GM12878 (cell line): ENCODE measurements around the gene C11orf52. TPM values are rescaled to one million over a fixed set of nuclear protein-coding genes. Genes with fewer than 3 reads are reported as not detected.

Experiments
- ATAC-seq: fragments of 200-7000 bp; cut with Tn5 transposase; 3 replicates; pipeline ENCODE4 v1.9.1; 2020; ENCODE audit warnings: mild to moderate bottlenecking, moderate library complexity
- BruUV-seq: library from RNA; stranded (reverse); fragments of 400-500 nt; replicated peaks from 2 replicates; lab custom pipeline; 2021; lab: Mats Ljungman, UMichigan
- CTCF ChIA-PET: fragments of 300-600 bp; sonication (Branson Sonifier 250); formaldehyde crosslinking; extraction: SDS; loops from one replicate; lab custom pipeline; 2021; ENCODE audit warnings: inconsistent platforms; lab: Yijun Ruan, JAX
- POLR2A ChIA-PET: fragments of 350-600 bp; formaldehyde crosslinking; extraction: SDS; loops from one replicate; lab custom pipeline; 2021; ENCODE audit warnings: inconsistent platforms; lab: Charles Lee
- RAD21 ChIA-PET: fragments of 300-600 bp; sonication (Branson Sonifier 250); formaldehyde crosslinking; loops from one replicate; lab custom pipeline; 2023; ENCODE audit warnings: antibody characterized with exemption; ENCODE audit not compliant: unreplicated experiment; lab: Charles Lee
- SMC1A ChIA-PET: fragments of 300-600 bp; sonication (Branson Sonifier 250); formaldehyde crosslinking; loops from one replicate; lab custom pipeline; 2023; ENCODE audit not compliant: unreplicated experiment, uncharacterized antibody; lab: Charles Lee
- DNase-seq: peaks from one replicate; pipeline ENCODE4 v3.0.0-alpha.2; 2011; ENCODE audit warnings: low read depth, low spot score
- FAIRE-seq: peaks from 3 replicates; lab custom pipeline; 2011; peaks lifted over from hg19 to GRCh38; lab: Jason Lieb, UNC
- H2AFZ ChIP-seq: 2 replicates; pipeline ENCODE4 v1.6.0; 2011; ENCODE audit warnings: low read depth, low read length, control low read depth; ENCODE audit not compliant: control insufficient read depth
- H3K27ac ChIP-seq: 2 replicates; pipeline ENCODE4 v1.5.1; 2011; ENCODE audit warnings: control low read depth; ENCODE audit not compliant: control insufficient read depth, insufficient read depth
- H3K27me3 ChIP-seq, 2 experiments: replicated peaks in 1 of 2; 2 replicates each; pipeline versions ENCODE4 v1.6.0 to v1.6.1; 2011; ENCODE audit warnings: low read length in 1 of 2; ENCODE audit not compliant: control insufficient read depth in 2 of 2, insufficient read depth in 2 of 2
- H3K36me3 ChIP-seq, 2 experiments: 2 replicates each; pipeline ENCODE4 v1.5.1; 2011; ENCODE audit warnings: low read length in 1 of 2; ENCODE audit not compliant: control insufficient read depth in 2 of 2, insufficient read depth in 2 of 2
- H3K4me1 ChIP-seq: 2 replicates; pipeline ENCODE4 v1.6.1; 2011; ENCODE audit warnings: mild to moderate bottlenecking, low read length, moderate library complexity, mixed read lengths; ENCODE audit not compliant: control insufficient read depth, insufficient read depth
- H3K4me2 ChIP-seq: 2 replicates; pipeline ENCODE4 v1.6.0; 2011; ENCODE audit warnings: control low read depth; ENCODE audit not compliant: control insufficient read depth, insufficient read depth
- H3K4me3 ChIP-seq: fragments of 200-600 bp; sonication (generic); 2 replicates; pipeline ENCODE4 v1.5.1; 2016
- H3K79me2 ChIP-seq: 2 replicates; pipeline ENCODE4 v1.6.0; 2011; ENCODE audit warnings: low read length; ENCODE audit not compliant: control insufficient read depth, insufficient read depth
- H3K9ac ChIP-seq: 2 replicates; pipeline ENCODE4 v1.8.0; 2011; ENCODE audit warnings: low read length, control low read depth, mixed read lengths; ENCODE audit not compliant: control insufficient read depth, insufficient read depth
- H3K9me3 ChIP-seq: replicated peaks from 3 replicates; pipeline ENCODE4 v1.5.1; 2011; ENCODE audit warnings: mild to moderate bottlenecking, low read length; ENCODE audit not compliant: control insufficient read depth, insufficient read depth
- H4K20me1 ChIP-seq: 2 replicates; pipeline ENCODE4 v1.6.0; 2011; ENCODE audit not compliant: control insufficient read depth, insufficient read depth
- ASH2L ChIP-seq: fragments of 300-600, 200-600 bp; sonication (generic); IDR thresholded peaks from 2 replicates; pipeline ENCODE4 v1.6.1; 2017; ENCODE audit warnings: low read depth, mild to moderate bottlenecking, borderline replicate concordance
- BCL11A ChIP-seq: IDR thresholded peaks from 2 replicates; pipeline ENCODE4 v1.6.1; 2011; ENCODE audit warnings: low read depth, low read length
- CHD1 ChIP-seq: IDR thresholded peaks from 2 replicates; pipeline ENCODE4 v1.6.1; 2012; ENCODE audit warnings: low read depth, low read length, improper control_type of control experiment
- CREM ChIP-seq: IDR thresholded peaks from 2 replicates; pipeline ENCODE4 v1.6.1; 2014; ENCODE audit warnings: antibody characterized with exemption, low read depth
- IKZF2 ChIP-seq, 2 experiments: fragments of 450-650 bp; IDR thresholded peaks; 2 replicates each; pipeline ENCODE4 v1.6.1; 2017; ENCODE audit warnings: mild to moderate bottlenecking in 2 of 2, moderate library complexity in 2 of 2
- KDM1A ChIP-seq: fragments of 200-600 bp; sonication (generic); IDR thresholded peaks from 2 replicates; pipeline ENCODE4 v1.6.1; 2016; ENCODE audit warnings: borderline replicate concordance
- PAX8 ChIP-seq: fragments of 450-650 bp; IDR thresholded peaks from 2 replicates; pipeline ENCODE4 v1.6.1; 2017; ENCODE audit warnings: mild to moderate bottlenecking, moderate library complexity
- PML ChIP-seq: IDR thresholded peaks from 2 replicates; pipeline ENCODE4 v1.6.1; 2012; ENCODE audit warnings: low read length, inconsistent platforms
- POLR2AphosphoS2 ChIP-seq: IDR thresholded peaks from 2 replicates; pipeline ENCODE4 v1.6.1; 2011; ENCODE audit warnings: low read depth, mild to moderate bottlenecking, low read length, improper control_type of control experiment, moderate library complexity
- PRDM15 ChIP-seq: fragments of 450-650 bp; formaldehyde crosslinking; IDR thresholded peaks from 2 replicates; pipeline ENCODE4 v1.4.0; 2020; ENCODE audit warnings: mild to moderate bottlenecking, moderate library complexity
- RB1 ChIP-seq: fragments of 450-650 bp; formaldehyde crosslinking; IDR thresholded peaks from 2 replicates; pipeline ENCODE4 v1.6.1; 2017; ENCODE audit warnings: mild to moderate bottlenecking, borderline replicate concordance
- WGBS: methylation state at CpG from one replicate; pipeline ENCODE4 v1.1.6; 2016; ENCODE audit warnings: low lambda C conversion rate; ENCODE audit not compliant: insufficient replicate concordance, insufficient coverage; ENCODE audit errors: missing lambda C conversion rate; 5-methylcytosine and 5-hydroxymethylcytosine counted together
- in situ Hi-C: fragments of 300-500 bp; cut with MboI; formaldehyde crosslinking; loops from 9 replicates; pipeline ENCODE4 v1.14.3; 2018; ENCODE audit warnings: mixed read lengths
- intact Hi-C: fragments of 100-400 bp; cut with micrococcal nuclease; formaldehyde crosslinking; loops from one replicate; pipeline ENCODE4 v1.14.2; 2022; ENCODE audit not compliant: unreplicated experiment
- polyA plus RNA-seq, 11 experiments: library from polyadenylated mRNA; depleted of rRNA in 4 of 11; unstranded in 6 of 11; stranded (reverse) in 5 of 11; fragments of >200 nt; fragmentation: Nextera tagmentation in 4 of 11; fragmentation: Illumina TruSeq in 1 of 11; extraction: Ambion mirVana in 4 of 11; extraction: Trizol in 1 of 11; gene quantifications; 1 replicate in 1 of 11; 2 replicates in 10 of 11; pipeline versions ENCODE4 v1.2.1 to v1.2.3, GENCODE V29; 2011 to 2016; ENCODE audit warnings: inconsistent platforms in 2 of 11, missing spikeins in 2 of 11, low read depth in 1 of 11
- total RNA-seq, 4 experiments: library from RNA; depleted of rRNA in 3 of 4; stranded (reverse); fragments of >200 nt in 3 of 4; fragmentation: Illumina TruSeq in 1 of 4; extraction: Trizol in 1 of 4; gene quantifications; 2 replicates each; pipeline versions ENCODE4 v1.2.1 to v1.2.3, GENCODE V29; 2013 to 2021
- TF ChIP-seq, protein P1 (sequence below): IDR thresholded peaks from 2 replicates; pipeline ENCODE4 v1.6.1; 2011; ENCODE audit warnings: low read depth, low read length, improper control_type of control experiment, borderline replicate concordance
- TF ChIP-seq, protein P2 (sequence below): fragments of 450-650 bp; IDR thresholded peaks from 2 replicates; pipeline ENCODE4 v1.6.1; 2014; ENCODE audit warnings: mild to moderate bottlenecking

The C11orf52 gene
- total and polyA plus RNA-seq, 10 of the 15 experiments (the other 5 are each of a cell fraction or from before 2014, with no cell fraction given), result not detected

DNA sequence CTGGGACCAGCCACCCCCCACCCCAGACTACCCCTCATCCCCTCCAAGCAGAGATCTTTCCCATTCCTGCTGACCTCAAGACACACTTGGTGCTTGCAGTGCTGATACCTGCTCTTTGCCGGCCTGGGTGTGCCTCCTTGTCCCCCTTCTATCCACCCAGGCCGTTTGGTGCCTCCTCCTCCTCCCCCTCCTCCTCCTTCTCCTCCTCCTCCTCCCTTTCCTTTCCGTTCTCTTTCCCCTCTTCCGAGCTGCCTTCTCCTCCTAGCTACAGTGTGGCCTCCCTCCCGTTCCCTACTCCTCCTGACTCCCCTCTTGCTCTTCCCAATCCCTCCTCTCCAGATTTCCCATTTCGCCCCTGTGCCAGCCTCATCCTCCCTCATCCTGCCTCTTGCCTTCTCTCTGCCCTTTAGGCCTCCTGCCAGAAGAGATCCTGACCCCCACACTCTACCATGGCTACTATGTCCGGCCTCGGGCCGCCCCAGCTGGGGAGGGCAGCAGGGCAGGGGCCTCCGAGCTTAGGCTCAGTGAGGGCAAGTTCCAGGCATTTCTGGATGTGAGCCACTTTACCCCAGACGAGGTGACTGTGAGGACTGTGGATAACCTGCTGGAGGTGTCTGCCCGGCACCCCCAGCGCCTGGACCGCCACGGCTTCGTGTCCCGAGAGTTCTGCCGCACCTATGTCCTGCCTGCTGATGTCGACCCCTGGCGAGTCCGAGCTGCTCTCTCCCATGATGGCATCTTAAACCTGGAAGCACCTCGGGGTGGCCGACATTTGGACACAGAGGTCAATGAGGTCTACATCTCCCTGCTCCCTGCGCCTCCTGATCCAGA, 5.5 kb upstream of the C11orf52 start:
- RAD21 ChIA-PET, result no interaction called here
- FAIRE-seq (no peak), ATAC-seq (no peak), DNase-seq (no peak)
- POLR2A ChIA-PET, result interaction anchor here (0.6 kb wide), 1 partner anchor 16 kb away, joined by 3 read pairs; no protein-coding TSS in a partner anchor
- no peaks in the 10 kb centered on the region for H3K9me3 ChIP-seq
- no peaks in the 10 kb centered on the region for H3K79me2 ChIP-seq
- TF ChIP-seq KDM1A, result no peak
- TF ChIP-seq CHD1, result no peak
- TF ChIP-seq, protein P1, sequence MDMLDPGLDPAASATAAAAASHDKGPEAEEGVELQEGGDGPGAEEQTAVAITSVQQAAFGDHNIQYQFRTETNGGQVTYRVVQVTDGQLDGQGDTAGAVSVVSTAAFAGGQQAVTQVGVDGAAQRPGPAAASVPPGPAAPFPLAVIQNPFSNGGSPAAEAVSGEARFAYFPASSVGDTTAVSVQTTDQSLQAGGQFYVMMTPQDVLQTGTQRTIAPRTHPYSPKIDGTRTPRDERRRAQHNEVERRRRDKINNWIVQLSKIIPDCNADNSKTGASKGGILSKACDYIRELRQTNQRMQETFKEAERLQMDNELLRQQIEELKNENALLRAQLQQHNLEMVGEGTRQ, result no peak
- no peak for TF ChIP-seq PRDM15
- TF ChIP-seq PAX8, result no peak
- TF ChIP-seq, protein P2, sequence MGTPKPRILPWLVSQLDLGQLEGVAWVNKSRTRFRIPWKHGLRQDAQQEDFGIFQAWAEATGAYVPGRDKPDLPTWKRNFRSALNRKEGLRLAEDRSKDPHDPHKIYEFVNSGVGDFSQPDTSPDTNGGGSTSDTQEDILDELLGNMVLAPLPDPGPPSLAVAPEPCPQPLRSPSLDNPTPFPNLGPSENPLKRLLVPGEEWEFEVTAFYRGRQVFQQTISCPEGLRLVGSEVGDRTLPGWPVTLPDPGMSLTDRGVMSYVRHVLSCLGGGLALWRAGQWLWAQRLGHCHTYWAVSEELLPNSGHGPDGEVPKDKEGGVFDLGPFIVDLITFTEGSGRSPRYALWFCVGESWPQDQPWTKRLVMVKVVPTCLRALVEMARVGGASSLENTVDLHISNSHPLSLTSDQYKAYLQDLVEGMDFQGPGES, result no peak
- no peak for TF ChIP-seq POLR2AphosphoS2
- TF ChIP-seq PML, result no peak
- TF ChIP-seq RB1, result no peak
- no peak for TF ChIP-seq CREM
- no peak for TF ChIP-seq BCL11A
- no peak for TF ChIP-seq ASH2L
- no peak for TF ChIP-seq IKZF2 (IDR thresholded peaks at IDR 0.05)
- no peaks in the 10 kb centered on the region; a peak in 2 of 4 replicates for H3K27me3 ChIP-seq
- CTCF ChIA-PET, result interaction anchor here (0.6 kb wide), 2 partner anchors 17 to 28 kb away, joined by 3 read pairs; no protein-coding TSS in a partner anchor
- no peak overlapping the region for H3K9ac ChIP-seq
- intact Hi-C loops (no loop called here), in situ Hi-C loops (no loop called here)
- no peak overlapping the region for H3K4me2 ChIP-seq
- SMC1A ChIA-PET, result interaction anchor here (1.5 kb wide), 1 partner anchor 19 kb away, joined by 3 read pairs; no protein-coding TSS in a partner anchor
- H2AFZ ChIP-seq, result no peak overlapping the region
- no TSS peak for BruUV-seq
- 37% methylated on average over 24 of the region's 24 CpGs for WGBS
- H3K36me3 ChIP-seq, result no peaks in the 10 kb centered on the region
- no peaks in the 10 kb centered on the region for H3K4me1 ChIP-seq
- H3K4me3 ChIP-seq, result no peak overlapping the region
- H4K20me1 ChIP-seq, result no peaks in the 10 kb centered on the region
- no peak overlapping the region for H3K27ac ChIP-seq
